GM12878 (cell line): ENCODE measurements around the gene SLC26A11. TPM values are rescaled to one million over a fixed set of nuclear protein-coding genes. Genes with fewer than 3 reads are reported as not detected.

Experiments used
- ASH2L ChIP-seq: fragments of 300-600, 200-600 bp; sonication (generic); IDR thresholded peaks from 2 replicates; pipeline ENCODE4 v1.6.1; 2017; ENCODE audit warnings: low read depth, mild to moderate bottlenecking, borderline replicate concordance
- CREB1 ChIP-seq: IDR thresholded peaks from 2 replicates; pipeline ENCODE4 v1.6.1; 2012; ENCODE audit warnings: low read depth, mild to moderate bottlenecking, inconsistent platforms
- E2F4 ChIP-seq: IDR thresholded peaks from 2 replicates; pipeline ENCODE4 v1.6.1; 2012; ENCODE audit warnings: low read depth, low read length, improper control_type of control experiment
- KDM1A ChIP-seq: fragments of 200-600 bp; sonication (generic); IDR thresholded peaks from 2 replicates; pipeline ENCODE4 v1.6.1; 2016; ENCODE audit warnings: borderline replicate concordance
- MXI1 ChIP-seq: fragments of 150-350 bp; IDR thresholded peaks from 2 replicates; pipeline ENCODE4 v1.6.1; 2011; ENCODE audit warnings: low read depth, mild to moderate bottlenecking, inconsistent platforms, low read length, improper control_type of control experiment
- MYB ChIP-seq: fragments of 150-350 bp; IDR thresholded peaks from 2 replicates; pipeline ENCODE4 v1.6.1; 2014; ENCODE audit warnings: mild to moderate bottlenecking, low read depth, low read length, borderline replicate concordance
- MYC ChIP-seq: IDR thresholded peaks from 2 replicates; pipeline ENCODE4 v1.6.1; 2011; ENCODE audit warnings: mild to moderate bottlenecking, low read length, moderate library complexity, inconsistent platforms; ENCODE audit not compliant: insufficient read depth, insufficient replicate concordance, insufficient read length, severe bottlenecking
- NR2C2 ChIP-seq: IDR thresholded peaks from 2 replicates; pipeline ENCODE4 v1.6.1; 2011; ENCODE audit warnings: borderline replicate concordance, low read depth; ENCODE audit not compliant: control insufficient read depth, insufficient read length
- PAX5 ChIP-seq: IDR thresholded peaks from 2 replicates; pipeline ENCODE4 v1.6.1; 2011; ENCODE audit warnings: low read depth, low read length, borderline replicate concordance
- RELA ChIP-seq: fragments of 450-650 bp; IDR thresholded peaks from 2 replicates; pipeline ENCODE4 v1.8.0; 2014; ENCODE audit warnings: borderline replicate concordance; ENCODE audit not compliant: partially characterized antibody
- SIX5 ChIP-seq: IDR thresholded peaks from 2 replicates; pipeline ENCODE4 v1.6.1; 2011; ENCODE audit warnings: mild to moderate bottlenecking, low read depth, low read length, moderate library complexity; ENCODE audit not compliant: severe bottlenecking
- SMAD1 ChIP-seq: fragments of 450-650 bp; IDR thresholded peaks from 2 replicates; pipeline ENCODE4 v1.6.1; 2018; ENCODE audit warnings: mild to moderate bottlenecking, low read depth; ENCODE audit not compliant: partially characterized antibody
- SRF ChIP-seq, 2 experiments: IDR thresholded peaks; 2 replicates each; pipeline ENCODE4 v1.6.1; 2011; ENCODE audit warnings: low read depth in 2 of 2, low read length in 2 of 2, mild to moderate bottlenecking in 1 of 2, moderate library complexity in 1 of 2
- STAT3 ChIP-seq: IDR thresholded peaks from 2 replicates; pipeline ENCODE4 v1.6.1; 2011; ENCODE audit warnings: low read depth, low read length, improper control_type of control experiment
- polyA plus RNA-seq, 11 experiments: library from polyadenylated mRNA; depleted of rRNA in 4 of 11; unstranded in 6 of 11; stranded (reverse) in 5 of 11; fragments of >200 nt; fragmentation: Nextera tagmentation in 4 of 11; fragmentation: Illumina TruSeq in 1 of 11; extraction: Ambion mirVana in 4 of 11; extraction: Trizol in 1 of 11; gene quantifications; 1 replicate in 1 of 11; 2 replicates in 10 of 11; pipeline versions ENCODE4 v1.2.1 to v1.2.3, GENCODE V29; 2011 to 2016; ENCODE audit warnings: inconsistent platforms in 2 of 11, missing spikeins in 2 of 11, low read depth in 1 of 11
- total RNA-seq, 4 experiments: library from RNA; depleted of rRNA in 3 of 4; stranded (reverse); fragments of >200 nt in 3 of 4; fragmentation: Illumina TruSeq in 1 of 4; extraction: Trizol in 1 of 4; gene quantifications; 2 replicates each; pipeline versions ENCODE4 v1.2.1 to v1.2.3, GENCODE V29; 2013 to 2021
- TF ChIP-seq, protein P1 (sequence below): IDR thresholded peaks from 2 replicates; pipeline ENCODE4 v1.6.1; 2012; ENCODE audit warnings: improper control_type of control experiment, low read depth, low read length; ENCODE audit not compliant: insufficient replicate concordance
- TF ChIP-seq, protein P2 (sequence below): IDR thresholded peaks from 2 replicates; pipeline ENCODE4 v1.6.1; 2011; ENCODE audit warnings: borderline replicate concordance, low read depth, mild to moderate bottlenecking, moderate library complexity, low read length; ENCODE audit not compliant: insufficient read depth, poor library complexity, severe bottlenecking

The SLC26A11 gene
- total and polyA plus RNA-seq, 10 of the 15 experiments (the other 5 are each of a cell fraction or from before 2014, with no cell fraction given) = 0.05 to 4.1 (median 1.2) TPM; not detected in 1

DNA sequence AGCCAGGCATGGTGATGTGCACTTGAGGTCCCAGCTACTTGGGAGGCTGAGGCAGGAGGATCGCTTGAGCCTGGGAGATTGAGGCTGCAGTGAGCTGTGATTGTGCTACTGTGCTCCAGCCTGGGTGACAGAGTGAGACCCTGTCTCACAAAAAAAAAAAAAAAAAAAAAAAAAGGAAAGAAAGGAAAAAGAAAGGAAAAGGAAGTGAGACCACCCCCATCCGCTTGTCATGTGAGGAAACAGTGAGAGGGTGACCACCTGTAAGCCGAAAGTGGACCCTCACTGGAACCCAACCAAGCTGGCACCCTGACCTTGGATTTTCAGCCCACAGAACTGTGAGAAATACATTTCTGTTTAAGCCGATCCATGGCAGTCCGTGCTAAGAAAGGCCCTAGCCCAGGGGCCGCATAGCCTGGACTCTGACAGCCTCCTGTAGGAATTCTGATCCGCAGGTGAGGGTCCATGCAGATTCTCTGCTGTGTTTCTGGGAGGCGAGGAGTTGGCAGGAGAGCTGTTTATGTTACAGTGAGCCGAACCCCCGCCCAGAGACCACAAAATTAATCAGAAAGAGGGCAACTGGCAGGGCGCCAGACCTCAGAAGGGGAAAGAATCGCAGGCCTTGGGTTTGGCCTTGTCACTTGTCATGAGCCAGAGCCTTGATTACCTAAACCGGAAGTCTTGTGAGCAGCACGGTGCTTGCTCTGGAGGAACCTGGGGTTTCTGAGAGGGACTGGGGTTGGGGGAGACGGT is 1.0 kb upstream of the SLC26A11 start (continued):
- TF ChIP-seq, protein P1, sequence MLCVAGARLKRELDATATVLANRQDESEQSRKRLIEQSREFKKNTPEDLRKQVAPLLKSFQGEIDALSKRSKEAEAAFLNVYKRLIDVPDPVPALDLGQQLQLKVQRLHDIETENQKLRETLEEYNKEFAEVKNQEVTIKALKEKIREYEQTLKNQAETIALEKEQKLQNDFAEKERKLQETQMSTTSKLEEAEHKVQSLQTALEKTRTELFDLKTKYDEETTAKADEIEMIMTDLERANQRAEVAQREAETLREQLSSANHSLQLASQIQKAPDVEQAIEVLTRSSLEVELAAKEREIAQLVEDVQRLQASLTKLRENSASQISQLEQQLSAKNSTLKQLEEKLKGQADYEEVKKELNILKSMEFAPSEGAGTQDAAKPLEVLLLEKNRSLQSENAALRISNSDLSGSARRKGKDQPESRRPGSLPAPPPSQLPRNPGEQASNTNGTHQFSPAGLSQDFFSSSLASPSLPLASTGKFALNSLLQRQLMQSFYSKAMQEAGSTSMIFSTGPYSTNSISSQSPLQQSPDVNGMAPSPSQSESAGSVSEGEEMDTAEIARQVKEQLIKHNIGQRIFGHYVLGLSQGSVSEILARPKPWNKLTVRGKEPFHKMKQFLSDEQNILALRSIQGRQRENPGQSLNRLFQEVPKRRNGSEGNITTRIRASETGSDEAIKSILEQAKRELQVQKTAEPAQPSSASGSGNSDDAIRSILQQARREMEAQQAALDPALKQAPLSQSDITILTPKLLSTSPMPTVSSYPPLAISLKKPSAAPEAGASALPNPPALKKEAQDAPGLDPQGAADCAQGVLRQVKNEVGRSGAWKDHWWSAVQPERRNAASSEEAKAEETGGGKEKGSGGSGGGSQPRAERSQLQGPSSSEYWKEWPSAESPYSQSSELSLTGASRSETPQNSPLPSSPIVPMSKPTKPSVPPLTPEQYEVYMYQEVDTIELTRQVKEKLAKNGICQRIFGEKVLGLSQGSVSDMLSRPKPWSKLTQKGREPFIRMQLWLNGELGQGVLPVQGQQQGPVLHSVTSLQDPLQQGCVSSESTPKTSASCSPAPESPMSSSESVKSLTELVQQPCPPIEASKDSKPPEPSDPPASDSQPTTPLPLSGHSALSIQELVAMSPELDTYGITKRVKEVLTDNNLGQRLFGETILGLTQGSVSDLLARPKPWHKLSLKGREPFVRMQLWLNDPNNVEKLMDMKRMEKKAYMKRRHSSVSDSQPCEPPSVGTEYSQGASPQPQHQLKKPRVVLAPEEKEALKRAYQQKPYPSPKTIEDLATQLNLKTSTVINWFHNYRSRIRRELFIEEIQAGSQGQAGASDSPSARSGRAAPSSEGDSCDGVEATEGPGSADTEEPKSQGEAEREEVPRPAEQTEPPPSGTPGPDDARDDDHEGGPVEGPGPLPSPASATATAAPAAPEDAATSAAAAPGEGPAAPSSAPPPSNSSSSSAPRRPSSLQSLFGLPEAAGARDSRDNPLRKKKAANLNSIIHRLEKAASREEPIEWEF = no peak
- TF ChIP-seq CREB1 (0 out of 2 replicates have a peak, but pooled peaks have one; percentile 34), MXI1 (peak; percentile 75; the same call in 1 of the 2 replicates), SRF (IDR thresholded peaks at IDR 0.05; ENCODE audit: low read depth in 2 of 2, low read length in 2 of 2) (0 out of 4 replicates have a peak, but pooled peaks of 1 of the 2 experiments have one; percentile 18), ASH2L (no peak), STAT3 (no peak), E2F4 (no peak), SIX5 (no peak), MYC (no peak), PAX5 (no peak), KDM1A (no peak), MYB (no peak), RELA (no peak), SMAD1 (peak; percentile 99), NR2C2 (no peak)
- TF ChIP-seq, protein P2, sequence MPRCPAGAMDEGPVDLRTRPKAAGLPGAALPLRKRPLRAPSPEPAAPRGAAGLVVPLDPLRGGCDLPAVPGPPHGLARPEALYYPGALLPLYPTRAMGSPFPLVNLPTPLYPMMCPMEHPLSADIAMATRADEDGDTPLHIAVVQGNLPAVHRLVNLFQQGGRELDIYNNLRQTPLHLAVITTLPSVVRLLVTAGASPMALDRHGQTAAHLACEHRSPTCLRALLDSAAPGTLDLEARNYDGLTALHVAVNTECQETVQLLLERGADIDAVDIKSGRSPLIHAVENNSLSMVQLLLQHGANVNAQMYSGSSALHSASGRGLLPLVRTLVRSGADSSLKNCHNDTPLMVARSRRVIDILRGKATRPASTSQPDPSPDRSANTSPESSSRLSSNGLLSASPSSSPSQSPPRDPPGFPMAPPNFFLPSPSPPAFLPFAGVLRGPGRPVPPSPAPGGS = peak; percentile 10
